Fibroblast of skin of right biceps (primary cell): ENCODE measurements around the gene TMEM52B.

ENCODE experiments used
- DNase-seq: peaks from one replicate; pipeline ENCODE4 v3.0.0-alpha.2; 2013

The TMEM52B gene

DNA sequence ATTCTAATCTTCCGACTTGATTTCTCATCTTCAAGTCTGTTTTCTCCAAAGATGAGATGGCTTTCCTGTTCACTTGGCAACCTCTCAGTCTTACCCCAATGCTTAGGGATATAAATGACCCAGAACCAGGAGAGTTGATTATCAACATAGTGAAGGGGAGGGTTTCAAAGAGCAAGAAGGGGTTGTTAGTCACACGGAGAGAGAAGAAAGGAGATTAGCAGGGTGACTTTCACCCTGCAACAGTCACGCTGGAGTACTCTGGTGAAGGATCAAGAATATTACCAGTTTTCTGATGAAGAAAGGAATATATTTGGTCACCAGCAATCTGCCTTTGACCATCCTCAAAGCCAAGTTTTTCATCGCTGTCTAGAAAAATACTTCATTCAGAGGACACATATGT lies at the start of gene TMEM52B:
Gene TMEM52B, plus strand, starts transcription at position 212 of the 400 bp plus-strand sequence. CDS start 543 bp downstream, outside the sequence.
- no peak for DNase-seq

DNA sequence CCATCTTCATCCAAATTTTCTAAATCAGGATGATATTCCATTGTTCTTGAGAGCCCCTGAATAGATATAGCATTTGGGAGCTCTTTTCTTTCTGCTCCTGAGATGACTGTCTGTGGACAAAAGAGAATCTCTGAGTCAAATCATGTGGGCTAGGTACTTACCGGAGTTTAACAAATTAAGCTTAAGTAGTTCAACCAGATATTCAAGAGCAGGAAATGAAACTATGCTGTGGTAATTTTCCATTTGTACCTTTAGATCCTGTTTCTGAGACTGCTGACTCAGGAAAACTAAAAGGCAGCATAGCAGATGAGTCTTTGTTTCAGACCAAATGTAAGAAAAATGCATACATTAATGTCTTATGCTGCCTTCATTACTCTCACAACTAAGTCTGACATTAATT lies 48.8 kb upstream of the TMEM52B start, which contains the start of gene CLEC7A:
Gene CLEC7A, minus strand, starts transcription at position 158 of the 400 bp plus-strand sequence. Its CDS starts 117 bp downstream, at position 41.
- no peak for DNase-seq

DNA sequence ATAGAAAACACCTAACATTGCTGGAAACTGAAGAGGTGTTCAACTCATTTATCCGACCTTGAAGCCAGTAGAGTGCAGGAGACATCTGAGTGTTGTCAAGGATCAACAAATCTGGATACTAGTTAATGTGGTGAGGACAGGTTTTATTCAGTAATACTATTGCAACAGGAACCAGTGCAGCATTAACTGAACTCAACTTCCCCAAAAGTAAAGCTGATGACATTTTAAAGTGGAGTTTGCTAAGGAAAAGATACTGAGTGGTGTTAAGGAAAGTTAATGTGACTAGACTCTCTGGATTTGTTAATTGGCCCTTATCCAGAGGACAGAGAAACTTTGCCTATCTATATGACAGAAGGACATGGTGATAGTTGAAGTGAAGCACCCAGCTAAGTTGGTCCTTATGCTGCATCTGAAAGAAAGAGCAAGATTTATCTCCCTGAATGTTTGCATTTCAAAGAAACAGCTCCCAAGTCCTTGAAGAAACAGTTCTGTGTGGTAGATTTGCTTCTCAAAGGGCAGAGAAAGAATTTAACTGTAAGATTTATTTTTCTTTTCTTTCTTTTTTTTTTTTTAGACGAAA lies 47.6 kb upstream of the TMEM52B start:
- DNase-seq, result no peak

DNA sequence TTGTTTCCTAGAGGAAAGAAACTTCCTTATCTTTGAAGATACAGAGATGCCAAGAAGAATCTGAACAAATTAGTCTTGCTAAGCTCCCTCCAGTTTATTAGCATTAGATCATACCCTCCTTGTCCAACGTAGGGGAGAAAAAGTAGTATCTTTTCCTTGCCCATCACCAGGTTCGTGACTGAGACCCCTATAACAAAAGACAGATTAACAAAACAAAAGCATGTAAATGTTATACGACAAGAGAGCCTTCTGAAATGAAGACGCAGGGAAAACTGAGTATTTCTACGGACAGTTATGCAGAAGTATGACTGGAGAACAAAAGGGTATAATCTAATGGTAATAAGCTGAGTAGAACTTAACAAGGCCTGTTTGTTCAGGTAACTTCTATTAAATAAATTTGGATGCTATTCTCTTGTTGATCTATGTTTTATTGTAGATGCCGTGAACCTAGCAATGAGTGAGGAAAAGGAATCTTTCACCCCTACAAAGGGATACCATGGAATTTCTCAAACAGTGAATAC lies 45.9 kb upstream of the TMEM52B start:
- no peak for DNase-seq

DNA sequence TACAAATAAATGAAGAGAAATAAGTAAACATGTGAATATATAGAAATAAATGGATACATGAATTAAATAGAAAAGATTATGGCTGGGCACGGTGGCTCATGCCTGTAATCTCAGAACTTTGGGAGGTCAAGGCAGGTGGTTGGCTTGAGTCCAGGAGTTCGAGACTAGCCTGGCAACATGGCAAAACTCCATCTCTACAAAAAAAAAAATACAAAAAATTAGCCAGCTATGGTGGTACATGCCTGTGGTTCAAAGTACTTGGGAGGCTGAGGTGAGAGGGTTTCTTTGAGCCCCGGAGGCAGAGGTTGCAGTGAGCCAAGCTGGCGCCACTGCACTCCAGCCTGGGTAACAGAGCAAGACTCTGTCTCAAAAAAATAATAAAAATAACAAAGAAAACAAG lies 43.7 kb upstream of the TMEM52B start:
- DNase-seq, result no peak

DNA sequence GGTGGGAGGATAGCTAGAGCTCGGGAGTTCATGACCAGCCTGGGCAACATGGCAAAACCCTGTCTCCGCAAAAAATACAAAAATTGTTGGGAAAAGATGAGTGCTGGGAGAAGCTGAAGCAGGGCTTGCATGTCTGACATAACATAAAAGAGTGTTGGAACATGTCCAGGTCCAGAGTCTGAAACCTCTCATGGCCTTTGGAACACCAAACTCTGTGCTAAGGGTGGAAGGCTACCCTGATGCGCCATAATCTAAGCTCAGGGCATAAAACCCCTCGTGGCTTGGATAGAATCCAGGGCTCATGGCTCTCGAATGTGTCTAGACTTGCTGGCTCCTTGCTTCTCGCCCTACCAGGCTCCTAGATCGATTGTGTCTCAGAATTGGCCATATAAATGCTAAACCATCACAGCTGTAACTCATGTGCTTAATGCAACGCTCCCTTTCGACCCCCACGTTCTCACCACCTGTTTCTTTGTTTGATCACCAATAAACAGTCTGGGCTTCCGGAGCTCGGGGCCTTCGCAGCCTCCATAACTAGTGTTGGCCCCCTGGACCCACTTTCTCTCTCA lies 42.1 kb upstream of the TMEM52B start:
- DNase-seq, result peak; percentile 24

DNA sequence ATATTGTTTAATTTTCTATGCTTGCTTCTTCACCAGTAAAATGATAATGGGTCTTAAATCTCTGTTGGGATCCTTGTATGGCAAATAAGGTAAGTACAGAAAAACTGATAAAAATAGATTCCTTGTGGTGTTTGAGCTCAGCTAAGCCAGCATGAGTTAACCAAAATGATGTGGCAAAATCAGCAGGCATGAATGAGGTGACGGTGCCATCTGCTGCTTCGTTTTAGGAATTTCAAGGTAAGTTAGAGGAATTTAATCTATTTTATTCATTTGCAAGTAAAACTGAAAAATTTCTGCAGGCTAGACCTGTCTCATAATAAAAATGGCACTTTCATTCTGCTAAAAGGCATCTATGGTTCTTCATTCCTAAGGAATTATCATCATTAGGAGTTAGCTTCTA lies 38.8 kb upstream of the TMEM52B start:
- peak; percentile 56 for DNase-seq

DNA sequence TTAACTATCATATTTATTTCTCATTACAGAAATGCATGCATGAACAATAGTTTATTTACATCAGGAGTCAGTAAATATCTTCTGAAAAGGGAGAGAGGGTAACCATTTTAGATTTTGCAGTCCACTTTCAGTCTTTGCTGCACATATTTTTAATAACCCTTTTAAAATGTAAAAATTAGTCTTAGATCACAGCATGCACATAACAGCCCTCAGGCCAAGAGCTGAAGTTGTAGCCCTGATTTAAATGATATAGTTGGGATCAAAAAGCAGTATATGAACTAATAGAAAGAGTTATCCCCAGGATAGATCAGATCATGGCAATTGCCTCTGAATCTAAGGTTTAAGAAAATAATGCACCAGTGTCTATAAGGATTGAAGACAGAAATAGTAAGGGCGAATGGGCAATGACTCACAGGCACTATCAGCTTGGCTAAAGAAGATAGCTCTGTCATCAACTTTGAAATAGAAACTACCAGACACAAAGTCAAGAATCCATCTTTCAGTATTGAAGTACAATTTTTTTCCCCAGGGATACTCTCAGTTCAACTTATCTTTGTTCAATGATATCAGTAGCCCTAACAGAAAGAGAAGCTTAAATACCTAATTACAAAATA lies 35.7 kb upstream of the TMEM52B start:
- peak; percentile 22 for DNase-seq

DNA sequence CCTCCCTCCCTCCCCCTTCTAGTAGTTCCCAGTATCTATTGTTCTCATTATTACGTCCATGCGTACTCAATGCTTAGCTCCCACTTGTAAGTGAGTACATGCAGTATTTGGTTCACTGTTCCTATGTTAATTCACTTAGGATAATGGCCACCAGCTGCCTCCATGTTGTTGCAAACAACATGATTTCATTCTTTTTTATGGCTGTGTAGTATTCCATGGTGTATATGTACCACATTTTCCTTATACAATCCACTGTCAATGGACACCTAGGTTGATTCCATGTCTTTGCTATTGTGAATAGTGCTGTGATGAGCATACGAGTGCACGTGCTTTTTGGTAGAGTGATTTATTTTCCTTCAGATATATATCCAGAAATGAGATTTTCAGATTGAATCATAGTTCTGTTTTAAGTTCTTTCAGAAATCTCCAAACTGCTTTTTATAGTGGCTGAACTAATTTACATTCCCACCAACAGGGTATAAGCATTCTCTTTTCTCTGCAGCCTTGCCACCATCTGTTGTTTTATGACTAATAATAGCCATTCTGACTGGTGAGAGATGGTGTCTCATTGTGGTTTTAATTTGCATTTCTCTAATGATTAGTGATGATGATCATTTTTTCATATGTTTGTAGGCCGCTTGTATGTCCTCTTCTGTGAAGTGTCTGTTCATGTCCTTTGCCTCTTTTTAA lies 31.0 kb upstream of the TMEM52B start:
- no peak for DNase-seq

DNA sequence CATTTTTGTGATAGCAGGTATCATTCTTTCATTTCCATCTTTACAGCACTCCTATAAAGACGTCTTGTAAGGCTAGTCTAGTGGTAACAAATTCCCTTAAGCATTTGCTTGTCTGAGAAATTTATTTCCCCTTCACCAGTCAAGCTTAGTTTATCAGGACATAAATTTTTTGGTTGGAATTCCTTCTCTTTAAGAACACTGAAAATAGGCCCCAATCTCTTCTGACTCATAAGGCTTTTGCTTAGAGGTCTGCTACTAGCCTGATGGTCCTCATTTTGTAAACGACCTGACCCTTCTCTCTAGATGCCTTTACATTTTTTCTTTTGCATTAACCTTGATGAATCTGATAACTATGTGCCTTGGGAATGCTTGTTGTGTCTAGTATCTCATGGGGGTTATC lies 27.2 kb upstream of the TMEM52B start:
- DNase-seq, result peak; percentile 53

DNA sequence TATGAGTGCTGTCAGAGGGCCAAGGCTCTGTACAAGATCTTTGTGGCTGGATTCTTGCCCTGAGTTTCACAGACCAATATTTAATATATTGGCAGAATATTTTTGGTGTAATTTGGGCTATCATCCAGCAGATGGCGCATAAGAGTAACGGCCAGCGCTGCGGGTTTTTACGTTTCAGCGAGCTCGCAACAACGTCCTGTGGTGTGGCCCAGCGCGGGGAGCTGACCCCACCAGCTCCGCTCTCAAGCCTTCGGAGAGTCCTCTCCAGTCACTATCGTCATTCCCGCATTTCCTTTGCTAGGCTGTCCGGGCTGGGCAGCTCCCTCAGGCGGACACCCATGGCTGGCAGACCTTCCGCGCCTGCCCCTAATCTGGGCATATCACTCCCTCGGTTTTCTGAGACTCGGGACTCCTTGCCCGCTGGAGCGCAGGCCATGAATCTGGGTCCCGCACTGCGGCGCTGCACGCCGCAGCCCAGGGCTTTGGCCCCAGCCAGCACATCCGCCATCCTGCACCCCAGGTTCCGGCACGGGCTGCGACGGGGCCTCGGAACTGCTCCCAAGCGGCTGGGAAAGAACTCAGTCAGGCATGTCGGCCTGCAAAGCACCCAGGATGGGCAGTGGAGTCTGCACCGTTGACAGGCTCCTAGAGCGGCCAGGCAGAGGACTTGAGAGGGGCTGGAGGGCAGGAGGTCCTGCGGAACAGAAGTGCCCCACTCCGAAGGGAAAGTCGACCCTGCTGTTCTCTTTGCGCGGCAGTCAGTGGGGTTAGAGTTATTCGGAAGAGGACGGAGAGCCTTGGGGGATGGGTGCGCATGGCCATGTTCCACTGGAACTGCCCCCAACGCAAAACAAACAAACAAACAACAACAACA lies 25.3 kb upstream of the TMEM52B start:
- DNase-seq, result peak; percentile 69

DNA sequence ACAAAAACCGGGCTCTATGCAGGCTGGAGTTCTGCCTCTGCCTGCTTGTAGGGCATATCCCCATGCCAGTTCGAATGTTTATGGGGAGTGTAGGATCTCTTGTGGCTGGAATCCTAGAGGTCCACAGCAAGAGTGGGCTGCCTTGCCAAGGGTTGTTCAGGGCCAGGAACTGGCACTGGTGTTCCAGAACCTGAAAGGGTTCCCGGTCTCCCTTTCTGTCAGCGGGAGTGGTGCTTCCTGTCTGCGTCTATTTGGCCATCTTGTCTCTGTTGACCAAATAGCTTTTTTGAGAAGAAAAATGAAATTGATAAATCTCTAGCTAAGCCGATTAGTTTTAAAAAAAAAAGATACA lies 24.7 kb upstream of the TMEM52B start:
- no peak for DNase-seq

DNA sequence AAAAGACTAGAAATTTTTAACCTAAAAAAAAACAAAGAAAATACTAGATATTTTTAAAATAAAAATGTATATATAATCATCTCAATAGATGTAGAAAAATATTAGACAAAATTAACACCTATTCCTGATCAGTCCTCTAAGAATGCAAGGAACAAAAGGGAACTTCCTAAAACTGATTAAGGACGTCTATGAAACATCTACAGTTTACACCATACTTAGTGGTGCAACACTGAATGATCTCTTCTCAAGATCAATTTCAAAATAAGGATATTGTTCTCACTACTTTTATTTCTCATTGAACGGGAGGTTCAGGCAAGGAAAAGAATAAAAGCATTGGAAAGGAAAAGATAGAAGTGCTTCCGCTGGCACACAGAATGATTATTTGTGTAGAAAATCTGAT lies 22.9 kb upstream of the TMEM52B start:
- DNase-seq, result no peak

DNA sequence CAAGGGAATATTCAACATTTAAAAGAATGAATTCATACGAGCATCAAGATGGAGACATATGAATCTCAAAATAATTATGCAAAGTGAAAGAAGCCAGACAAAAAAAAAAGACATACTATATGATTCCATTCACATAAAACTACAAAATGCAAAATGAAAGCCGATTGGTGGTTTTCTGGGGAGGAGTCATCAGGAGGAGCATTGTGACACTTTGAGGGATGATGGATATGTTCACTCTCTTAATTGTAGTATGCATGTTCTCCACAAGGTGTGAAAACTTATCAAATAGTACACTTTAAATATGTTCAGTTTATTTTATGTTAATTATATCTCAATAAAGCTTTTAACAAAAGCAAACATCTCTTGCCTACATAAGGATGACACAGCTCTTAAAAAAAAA lies 20.4 kb upstream of the TMEM52B start:
- DNase-seq, result no peak

DNA sequence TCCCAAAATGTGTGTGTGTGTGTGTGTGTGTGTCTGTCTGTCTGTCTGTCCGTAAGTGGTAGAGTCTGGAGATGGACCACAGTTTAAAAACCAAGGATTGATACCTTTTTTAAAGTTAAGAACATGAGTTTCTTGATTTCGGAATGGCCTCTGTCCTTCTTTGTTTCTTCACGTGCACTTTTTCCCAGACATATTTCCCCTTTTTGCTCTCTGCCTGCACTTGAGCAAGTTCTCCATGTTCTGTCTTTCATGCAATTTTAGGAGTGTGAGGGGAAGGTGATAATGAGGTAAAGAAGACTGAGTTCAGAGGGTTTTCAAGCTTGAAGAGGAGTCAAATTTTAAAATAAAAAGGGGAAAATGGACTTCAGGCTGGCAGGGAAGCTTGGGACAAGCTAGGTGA lies 19.6 kb upstream of the TMEM52B start:
- DNase-seq, result no peak

DNA sequence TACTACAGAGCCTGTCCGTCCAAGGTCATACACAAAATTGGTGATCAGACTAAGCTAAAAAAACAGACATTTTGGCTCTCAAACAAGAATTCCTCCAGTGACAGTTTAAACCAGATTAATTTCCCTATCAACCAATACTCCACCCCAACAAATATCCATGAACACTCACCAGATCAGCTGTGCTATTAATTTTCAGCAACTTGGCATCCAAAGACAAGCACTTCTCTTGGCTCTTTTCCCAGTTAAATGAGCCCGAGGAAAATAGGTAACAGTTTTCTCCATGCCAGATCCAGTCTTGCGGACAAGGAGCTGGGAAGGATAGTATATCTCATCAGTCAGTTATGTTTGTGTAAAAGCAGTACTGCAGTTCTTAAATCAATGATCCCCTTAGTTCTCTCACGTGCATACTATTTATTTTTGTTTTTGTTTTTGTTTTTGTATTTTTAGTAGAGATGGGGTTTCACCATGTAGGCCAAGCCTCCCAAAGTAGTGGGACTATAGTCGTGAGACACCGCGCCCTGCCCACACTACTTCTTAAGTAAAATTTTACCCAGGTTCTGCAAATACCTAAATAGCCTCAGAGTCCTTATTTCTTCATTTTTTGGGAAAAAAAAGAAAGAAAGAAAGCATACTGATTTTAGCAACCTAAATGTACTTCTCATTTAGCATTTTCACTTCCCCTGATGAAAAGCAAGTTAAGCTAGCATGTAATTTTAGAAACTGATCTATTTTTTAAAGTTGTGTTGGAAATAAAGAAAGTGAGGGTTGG lies 18.0 kb upstream of the TMEM52B start:
- peak; percentile 14 for DNase-seq

DNA sequence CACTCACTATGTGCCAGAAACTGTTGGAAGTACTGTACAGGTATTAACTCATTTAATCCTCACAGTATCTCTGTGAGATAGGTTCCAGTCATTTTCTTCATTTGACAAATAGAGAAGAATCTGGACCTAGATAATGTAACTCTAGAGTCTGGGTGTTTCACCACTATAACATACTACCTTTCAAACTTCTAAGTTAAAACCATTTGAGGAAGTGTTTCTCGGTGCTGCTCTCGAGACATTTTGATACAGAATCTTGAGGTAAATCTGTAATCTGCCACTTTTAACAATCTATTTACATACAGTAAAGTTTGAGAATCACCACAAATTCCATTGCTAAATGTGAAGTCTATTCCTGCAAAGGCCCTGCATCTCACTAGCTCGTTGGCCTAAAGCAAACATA lies 15.7 kb upstream of the TMEM52B start:
- DNase-seq, result no peak

DNA sequence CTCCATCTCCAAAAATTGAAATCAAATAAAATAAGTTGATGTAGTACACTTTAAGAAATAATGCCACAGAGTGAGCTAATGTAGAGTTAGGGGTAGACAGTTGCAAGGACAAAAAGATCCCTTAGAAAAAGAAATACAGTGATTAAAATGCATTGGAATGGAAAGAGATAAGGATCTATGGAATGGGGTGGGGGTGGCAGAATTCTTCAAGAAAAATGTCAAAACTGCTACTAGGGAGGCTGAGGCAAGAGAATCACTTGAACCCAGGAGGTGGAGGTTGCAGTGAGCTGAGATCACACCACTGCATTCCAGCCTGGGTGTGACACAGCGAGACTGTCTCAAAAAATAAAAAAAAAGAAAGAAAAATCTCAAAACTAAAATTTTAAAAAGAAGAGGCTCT lies 13.4 kb upstream of the TMEM52B start:
- DNase-seq, result peak; percentile 62

DNA sequence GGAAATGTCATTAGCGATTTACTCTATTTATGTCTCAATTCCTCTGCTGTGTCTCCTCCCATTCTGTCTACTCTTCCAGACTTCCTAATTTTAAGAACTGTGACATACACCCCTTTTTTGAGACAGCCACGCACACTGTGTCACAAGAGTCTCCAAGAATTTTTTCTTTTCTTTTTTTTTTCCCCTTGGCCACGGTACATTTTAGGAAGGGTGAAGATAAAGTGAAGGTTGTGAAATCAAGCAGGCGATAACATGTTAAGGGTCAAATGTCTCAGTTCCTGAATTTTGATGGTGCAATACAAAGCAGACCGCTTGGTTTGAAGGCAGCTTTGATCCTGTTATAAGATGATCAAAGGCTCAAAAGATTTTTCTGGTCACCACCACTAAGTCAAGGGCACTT lies 11.2 kb upstream of the TMEM52B start:
- DNase-seq, result peak; percentile 6

DNA sequence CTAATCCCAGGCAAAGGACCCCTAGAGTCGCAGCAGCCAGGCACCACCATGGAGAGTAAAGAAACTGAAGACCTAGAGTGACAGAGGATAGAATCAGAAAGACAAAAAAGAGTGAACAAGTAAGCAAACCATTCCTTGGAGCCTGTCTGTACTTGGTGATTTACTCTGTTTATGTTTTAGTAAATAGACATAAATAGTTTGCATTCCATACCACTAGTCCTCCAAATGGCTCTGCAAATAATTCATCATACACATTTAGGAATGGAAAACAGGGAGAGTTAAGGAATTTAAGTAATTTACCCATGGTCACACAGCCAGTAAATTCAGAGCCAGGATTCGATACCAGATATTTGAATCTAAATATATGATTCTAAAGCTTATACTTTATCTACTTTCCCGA lies 9.7 kb upstream of the TMEM52B start:
- peak; percentile 73 for DNase-seq

DNA sequence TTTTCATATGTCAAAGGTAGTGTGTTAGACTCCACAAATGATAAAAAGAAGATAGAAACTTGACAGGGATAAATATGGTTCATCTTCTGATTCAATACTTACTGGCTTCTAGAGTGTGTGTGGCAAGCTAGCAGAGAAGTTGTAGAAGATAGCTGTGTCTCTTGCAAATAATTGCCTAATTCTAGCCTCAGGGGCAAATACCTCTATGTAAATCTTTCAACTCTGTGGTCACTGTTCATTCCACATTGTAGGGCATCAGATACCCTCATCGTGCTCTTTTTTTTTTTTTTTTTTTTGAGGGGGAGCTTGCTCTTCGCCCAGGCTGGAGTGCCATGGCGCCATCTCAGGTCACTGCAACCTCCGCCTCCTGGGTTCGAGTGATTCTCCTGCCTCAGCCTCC lies 8.6 kb upstream of the TMEM52B start:
- no peak for DNase-seq
